Fibroblast of skin of right biceps (primary cell): ENCODE measurements around the gene KCTD12.
A peak's percentile ranks its signal among the peaks of the same experiment; 100 is the strongest.

Experiments
- DNase-seq: peaks from one replicate; pipeline ENCODE4 v3.0.0-alpha.2; 2013

Gene KCTD12

DNA sequence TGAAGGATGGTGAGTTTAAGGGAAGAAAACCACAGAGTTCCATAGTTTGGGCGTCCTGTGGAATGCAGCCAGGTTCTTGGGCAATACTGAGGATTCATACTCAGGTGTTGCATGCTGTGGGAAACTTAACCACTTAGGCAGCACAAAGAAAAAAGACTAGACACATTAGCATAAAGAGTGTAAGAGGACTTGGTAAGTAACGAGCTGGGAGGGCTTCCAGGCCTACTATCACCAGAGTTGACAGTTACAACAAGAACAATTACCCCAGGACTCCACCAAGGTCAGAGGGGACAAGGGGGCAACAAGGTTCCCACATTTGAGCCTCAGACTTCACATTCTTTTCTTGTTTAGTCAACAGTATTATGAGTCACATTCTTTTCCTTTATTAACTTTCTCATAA is 33.2 kb downstream of the KCTD12 start:
- DNase-seq = peak; percentile 64

DNA sequence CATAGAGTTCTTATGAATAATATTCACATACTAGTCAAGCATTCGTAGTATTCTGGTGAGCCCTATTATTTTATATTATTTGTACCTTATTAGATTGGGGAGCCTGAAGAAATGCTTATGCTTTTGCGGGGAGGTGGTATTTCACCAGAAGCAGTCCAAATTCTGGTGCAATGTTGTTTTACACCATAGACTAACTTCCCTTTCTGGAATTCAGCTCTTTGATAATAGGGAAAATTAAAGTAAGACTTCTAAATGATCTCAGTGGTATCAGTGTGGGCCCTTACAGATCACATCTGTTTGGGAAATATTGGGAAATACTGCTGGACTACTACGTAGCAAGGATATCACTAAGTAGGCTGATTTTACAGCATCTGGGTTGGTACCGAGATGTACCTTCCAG is 34.2 kb downstream of the KCTD12 start:
- no peak for DNase-seq

DNA sequence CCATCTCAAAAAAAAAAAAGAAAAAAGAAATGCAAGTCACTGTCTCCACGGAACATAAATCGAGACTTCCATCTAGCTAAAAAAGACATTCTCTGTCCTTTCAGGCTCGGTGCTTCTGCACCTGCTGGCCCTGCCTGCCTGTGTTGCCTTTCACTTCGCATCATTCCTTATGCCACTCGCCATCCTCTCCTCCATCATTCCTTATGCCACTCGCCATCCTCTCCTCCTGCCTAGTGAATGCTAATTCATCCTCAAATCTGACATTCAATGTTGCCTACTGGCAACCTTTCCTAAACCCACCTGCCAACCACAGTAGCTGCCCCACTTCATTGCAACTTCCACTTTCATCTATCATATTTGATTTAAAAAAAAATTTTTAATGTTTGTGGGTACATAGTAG is 36.7 kb downstream of the KCTD12 start:
- DNase-seq = no peak

DNA sequence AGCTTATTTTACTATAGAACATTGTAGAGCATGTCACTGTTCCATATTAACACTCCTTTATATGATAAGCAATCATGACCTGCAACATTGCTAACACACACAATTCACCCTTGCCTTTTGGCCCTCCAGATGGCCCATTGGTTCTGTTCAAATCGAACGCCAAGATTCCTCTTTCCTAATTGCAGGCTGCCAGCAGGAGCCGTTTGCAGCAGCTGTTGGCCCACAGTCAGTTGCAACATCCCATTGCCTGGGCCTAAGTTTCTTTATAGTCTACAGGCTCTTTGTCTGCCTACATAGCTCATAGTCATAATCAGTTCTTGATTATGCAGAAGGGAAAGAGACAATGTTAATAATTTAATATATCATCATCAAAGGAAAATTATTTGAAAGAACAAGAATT is 37.6 kb downstream of the KCTD12 start:
- DNase-seq = no peak

DNA sequence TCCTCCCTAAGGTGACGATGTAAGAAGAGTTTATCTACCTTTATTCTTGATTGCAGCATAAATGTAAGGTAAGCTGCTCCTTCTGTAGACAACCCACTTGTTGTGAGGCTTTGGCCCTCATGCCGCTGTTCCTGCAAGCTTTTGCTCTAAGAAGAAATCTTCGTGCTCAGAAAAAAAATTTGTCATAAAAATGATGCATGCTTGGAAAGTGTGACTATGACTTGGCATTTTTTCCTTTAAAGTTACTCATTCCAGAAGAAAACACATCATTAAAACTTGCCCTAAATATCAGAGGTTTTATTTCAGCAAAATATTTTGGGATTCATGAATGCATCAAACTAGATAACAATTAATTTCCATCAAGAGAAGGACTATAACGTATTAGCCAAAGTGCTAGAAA is 39.8 kb downstream of the KCTD12 start:
- no peak for DNase-seq

DNA sequence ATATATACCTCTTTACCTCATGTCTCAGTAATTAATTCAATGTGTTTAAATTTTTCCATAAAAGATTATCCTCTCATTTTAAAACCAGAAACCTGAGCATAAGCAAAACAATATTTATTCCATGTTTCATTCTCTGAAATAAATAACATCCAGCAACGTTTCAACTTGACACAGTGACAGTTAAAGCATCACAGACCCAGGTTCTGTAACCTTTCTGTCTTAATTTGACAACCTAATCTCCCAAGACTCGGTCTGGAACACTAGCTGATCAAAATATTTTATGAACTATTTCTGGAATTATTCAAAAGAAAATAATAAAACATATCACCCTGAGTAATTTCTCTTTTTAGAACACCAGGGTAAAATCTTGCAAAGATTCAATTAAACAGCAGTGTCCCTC is 40.3 kb downstream of the KCTD12 start:
- no peak for DNase-seq

DNA sequence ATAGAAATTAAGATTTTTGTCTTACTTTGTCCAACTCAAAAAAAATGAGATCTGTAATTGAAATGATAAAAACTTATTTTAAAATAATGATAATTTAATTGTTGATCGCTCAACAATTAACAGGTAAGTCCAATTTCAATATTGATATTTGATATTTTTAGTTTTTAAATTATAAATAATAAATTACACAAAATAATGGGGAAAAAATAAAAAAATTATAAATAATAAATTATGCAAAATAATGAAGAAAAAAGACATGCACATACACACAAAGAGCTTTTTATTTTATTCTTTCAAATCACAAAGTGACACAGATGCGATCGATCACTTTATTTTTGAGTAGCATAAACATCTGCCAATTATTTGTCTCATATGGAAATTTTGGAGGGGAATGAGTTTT is 40.8 kb downstream of the KCTD12 start:
- DNase-seq = no peak

DNA sequence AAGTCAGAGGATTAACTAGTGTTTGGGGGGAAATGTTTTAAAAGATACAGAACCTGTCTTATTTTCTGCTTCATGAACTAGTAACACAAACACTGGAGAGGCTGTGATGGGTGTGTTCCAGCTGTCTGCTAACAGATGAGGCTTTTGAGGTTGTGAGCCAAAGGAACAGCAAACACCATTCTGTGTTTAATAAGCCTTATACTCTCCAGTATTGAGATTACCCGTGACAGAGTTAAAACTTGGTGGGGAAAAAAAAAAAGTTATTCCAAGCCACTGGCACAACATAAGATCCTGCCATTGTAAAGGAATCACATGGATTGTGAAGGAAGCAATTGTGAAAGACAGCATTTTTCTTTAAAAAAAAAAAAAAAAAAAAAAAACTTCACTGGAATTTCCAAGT is 48.4 kb downstream of the KCTD12 start:
- DNase-seq = no peak

DNA sequence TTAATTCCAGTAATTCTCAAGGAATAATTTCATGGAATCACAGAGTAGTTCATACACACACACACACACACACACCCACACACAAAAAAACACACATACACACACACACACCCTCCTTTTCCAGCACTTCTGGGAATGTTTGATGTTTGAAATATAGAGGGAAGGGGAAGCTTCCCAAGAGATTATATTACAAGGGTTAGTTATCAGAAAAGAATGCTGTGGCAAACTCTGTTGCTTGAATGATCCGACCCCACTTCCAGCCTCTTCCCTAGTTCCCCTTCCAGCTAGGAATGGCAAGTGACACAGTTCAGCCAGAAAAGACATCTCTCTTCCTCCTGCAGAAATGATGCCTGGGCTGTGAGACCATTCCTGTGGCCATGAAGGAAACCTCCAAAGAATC is 49.9 kb downstream of the KCTD12 start:
- peak; percentile 85 for DNase-seq

DNA sequence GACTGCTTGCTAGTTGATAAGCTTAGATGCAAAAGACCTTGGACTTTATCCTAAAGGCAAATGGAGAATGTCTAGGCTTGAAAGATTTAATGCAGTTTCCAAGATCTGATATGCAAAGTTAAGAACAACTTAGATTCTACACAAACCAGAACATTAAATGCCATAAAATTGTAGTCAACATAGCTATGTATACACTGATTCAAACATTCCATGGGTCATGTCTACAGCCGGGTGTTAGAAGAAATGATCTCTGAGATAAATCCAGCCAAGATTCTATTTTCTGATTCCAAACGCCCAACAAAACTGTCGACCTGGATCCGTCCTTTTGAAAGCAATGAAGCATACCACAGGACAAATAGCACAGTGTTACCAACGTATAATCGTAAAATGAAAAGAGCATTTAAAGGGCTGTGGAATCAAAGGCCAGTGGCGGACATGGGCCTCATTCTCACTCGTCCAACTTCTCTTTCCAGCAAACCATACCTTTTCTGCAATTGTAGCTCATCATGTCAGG is 52.7 kb downstream of the KCTD12 start:
- no peak for DNase-seq

DNA sequence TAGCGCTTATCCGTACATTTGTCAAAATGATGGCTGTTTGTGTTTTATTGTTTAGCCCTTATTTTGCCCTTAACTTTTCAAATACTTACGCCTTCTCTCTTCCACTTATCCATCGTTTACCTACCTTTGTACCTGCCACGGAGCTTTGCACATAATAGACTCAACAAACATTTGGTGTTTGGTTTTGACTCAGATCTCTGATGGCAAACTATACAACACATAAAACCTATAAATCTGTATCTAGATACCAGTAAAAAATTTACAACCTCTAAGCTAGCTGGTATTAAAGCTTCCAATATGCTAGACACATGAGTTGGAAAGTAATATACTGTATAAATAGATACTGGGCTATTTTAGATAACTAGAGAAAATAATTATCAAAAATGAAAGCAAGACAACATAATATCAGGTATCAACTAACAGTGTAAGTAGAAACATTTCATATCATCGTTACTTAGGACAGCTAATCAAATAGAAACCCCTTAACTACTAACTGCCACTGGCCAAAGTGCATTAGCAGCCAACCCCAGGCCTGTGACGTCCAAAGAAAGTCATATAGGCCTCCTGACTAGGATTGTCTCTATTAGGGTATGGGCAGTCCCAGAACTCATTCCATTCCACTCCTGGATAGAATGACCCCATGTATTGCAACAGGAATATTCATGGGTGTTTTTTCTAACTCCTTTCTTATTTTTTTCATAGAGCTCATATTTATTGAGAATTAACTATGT is 53.8 kb downstream of the KCTD12 start:
- no peak for DNase-seq

DNA sequence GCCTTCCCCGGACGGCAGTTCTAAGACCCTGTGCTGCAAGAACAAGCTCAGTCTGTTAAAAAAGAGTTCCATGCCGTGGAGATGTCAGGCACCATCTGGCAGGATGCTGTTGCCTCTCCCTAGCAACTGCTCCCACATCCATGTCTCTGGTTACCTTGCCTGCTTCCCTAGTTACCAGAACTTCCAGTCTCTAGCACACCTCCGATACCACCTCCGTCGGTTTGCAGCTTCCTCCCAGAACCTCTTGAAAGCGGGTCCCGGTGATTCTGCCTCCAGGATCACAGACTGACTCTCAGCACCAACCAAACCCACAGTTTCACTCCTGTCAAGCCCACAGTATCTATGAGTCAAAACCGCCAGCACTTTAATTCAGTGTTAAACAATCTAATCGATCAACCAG is 55.4 kb downstream of the KCTD12 start:
- no peak for DNase-seq
